ENCODE data around the gene CIT. TPM values are rescaled to one million over a fixed set of nuclear protein-coding genes. Genes with fewer than 3 reads are reported as not detected.
A peak's percentile ranks its signal among the peaks of the same experiment; 100 is the strongest.

CIT gene
- total RNA-seq, 2 experiments from 2014 or later = 1.3 to 1.9 TPM

- H3K27me3 ChIP-seq (ENCODE audit: control insufficient read depth in 1 of 2, insufficient read depth in 2 of 2, low read length in 2 of 2) = no peaks in the 10 kb centered on the region
Measured at GRCh38 chr12:119676022-119676421, 201.1 kb downstream of the CIT start.

GRCh38 chr12:119674560-119674959, 202.6 kb downstream of the CIT start:
- H3K27ac ChIP-seq (ENCODE audit: low read depth in 1 of 2, low read length in 2 of 2) = no peak overlapping the region
- ChIA-PET CTCF (no interaction called here), POLR2A (interaction anchor here (0.6 kb wide), 1 partner anchor 15 kb away, joined by 3 read pairs; no protein-coding TSS in a partner anchor)
- H3K36me3 Mint-ChIP-seq (ENCODE audit: low read depth) = peaks cover 96% of the 10 kb centered on the region
- TF ChIP-seq CTCF (IDR thresholded peaks at IDR 0.05) = no peak
- intact Hi-C loops (cut with DNase I, micrococcal nuclease) = no loop called here
- DNase-seq (no peak), ATAC-seq (ENCODE audit: poor library complexity) (no peak)
- no peak overlapping the region for H3K27ac Mint-ChIP-seq
- H3K4me3 Mint-ChIP-seq = no peak overlapping the region
- peaks cover 20% of the 10 kb centered on the region for H3K4me1 ChIP-seq (ENCODE audit: insufficient read depth, low read length)
- H3K9me3 ChIP-seq (ENCODE audit: control insufficient read depth in 1 of 2, insufficient read depth in 1 of 2, low read length in 2 of 2) = no peaks in the 10 kb centered on the region
- no peaks in the 10 kb centered on the region for H3K9me3 Mint-ChIP-seq
- H3K4me3 ChIP-seq (ENCODE audit: low read length) = no peak overlapping the region
- H3K4me1 Mint-ChIP-seq (ENCODE audit: low read depth) = peaks cover 40% of the 10 kb centered on the region
- peaks cover 83% of the 10 kb centered on the region for H3K36me3 ChIP-seq (ENCODE audit: insufficient read depth, low read length)
- H3K27me3 ChIP-seq (ENCODE audit: control insufficient read depth in 1 of 2, insufficient read depth in 2 of 2, low read length in 2 of 2) = no peaks in the 10 kb centered on the region
- H3K27me3 Mint-ChIP-seq = no peaks in the 10 kb centered on the region

More at GRCh38 chr12:119676022-119676421, 201.1 kb downstream of the CIT start:
- CTCF ChIA-PET = no interaction called here
- Histone ChIP-seq H3K27ac (ENCODE audit: low read depth in 1 of 2, low read length in 2 of 2) (no peak overlapping the region), H3K9me3 (ENCODE audit: control insufficient read depth in 1 of 2, insufficient read depth in 1 of 2, low read length in 2 of 2) (no peaks in the 10 kb centered on the region), H3K4me3 (ENCODE audit: low read length) (no peak overlapping the region), H3K4me1 (ENCODE audit: insufficient read depth, low read length) (peaks cover 15% of the 10 kb centered on the region), H3K36me3 (ENCODE audit: insufficient read depth, low read length) (peaks cover 93% of the 10 kb centered on the region)
- Mint-ChIP-seq H3K4me1 (ENCODE audit: low read depth) (peaks cover 25% of the 10 kb centered on the region), H3K9me3 (no peaks in the 10 kb centered on the region), H3K4me3 (no peak overlapping the region), H3K36me3 (ENCODE audit: low read depth) (peaks cover 98% of the 10 kb centered on the region), H3K27ac (no peak overlapping the region), H3K27me3 (no peaks in the 10 kb centered on the region)
- intact Hi-C loops (cut with DNase I, micrococcal nuclease) = no loop called here
- POLR2A ChIA-PET = no interaction called here
- DNase-seq = no peak
- no peak for TF ChIP-seq CTCF (IDR thresholded peaks at IDR 0.05)
- no peak for ATAC-seq (ENCODE audit: poor library complexity)

- H3K4me1 Mint-ChIP-seq (ENCODE audit: low read depth) = peaks cover 43% of the 10 kb centered on the region
- H3K27ac ChIP-seq (ENCODE audit: low read depth in 1 of 2, low read length in 2 of 2) = no peak overlapping the region
- H3K27me3 Mint-ChIP-seq = no peaks in the 10 kb centered on the region
- peaks cover 87% of the 10 kb centered on the region for H3K36me3 Mint-ChIP-seq (ENCODE audit: low read depth)
- H3K36me3 ChIP-seq (ENCODE audit: insufficient read depth, low read length) = peaks cover 74% of the 10 kb centered on the region
- intact Hi-C loops (cut with DNase I, micrococcal nuclease) = no loop called here
- no peaks in the 10 kb centered on the region for H3K27me3 ChIP-seq (ENCODE audit: control insufficient read depth in 1 of 2, insufficient read depth in 2 of 2, low read length in 2 of 2)
- DNase-seq = peak in 2 of 14 experiments; percentile 12 to 37
- H3K9me3 ChIP-seq (ENCODE audit: control insufficient read depth in 1 of 2, insufficient read depth in 1 of 2, low read length in 2 of 2) = no peaks in the 10 kb centered on the region
- no peaks in the 10 kb centered on the region for H3K9me3 Mint-ChIP-seq
- H3K4me3 ChIP-seq (ENCODE audit: low read length) = no peak overlapping the region
- TF ChIP-seq CTCF (IDR thresholded peaks at IDR 0.05) = no peak
- no peak overlapping the region for H3K4me3 Mint-ChIP-seq
- ChIA-PET POLR2A (no interaction called here), CTCF (no interaction called here)
- H3K27ac Mint-ChIP-seq = peak overlapping the region; percentile 72
- ATAC-seq (ENCODE audit: poor library complexity) = no peak
- peaks cover 27% of the 10 kb centered on the region for H3K4me1 ChIP-seq (ENCODE audit: insufficient read depth, low read length)
Measured at GRCh38 chr12:119673634-119674033, 203.5 kb downstream of the CIT start.

All from CD4-positive, alpha-beta T cell (primary cell).